Mucosa of descending colon (tissue), 3 donors: ENCODE results near the gene GSG1L. TPM values are rescaled to one million over a fixed set of nuclear protein-coding genes. Genes with fewer than 3 reads are reported as not detected.

Experiments
- ATAC-seq: fragments of 200-7000 bp; cut with Tn5 transposase; one replicate; pipeline ENCODE4 v1.9.1; 2020; ENCODE audit warnings: mild to moderate bottlenecking, moderate library complexity
- DNase-seq, 3 donors: peaks; one replicate each; pipeline ENCODE4 v3.0.0-alpha.2; 2020
- H3K36me3 ChIP-seq: fragments of 200-600 bp; one replicate; pipeline ENCODE4 v1.8.0; 2021; ENCODE audit warnings: low read depth, mild to moderate bottlenecking
- H3K4me1 ChIP-seq: fragments of 200-600 bp; one replicate; pipeline ENCODE4 v1.8.0; 2021; ENCODE audit warnings: low read depth, mild to moderate bottlenecking
- H3K4me3 ChIP-seq: fragments of 200-600 bp; one replicate; pipeline ENCODE4 v1.8.0; 2021; ENCODE audit warnings: mild to moderate bottlenecking
- H3K9me3 ChIP-seq: fragments of 200-600 bp; one replicate; pipeline ENCODE4 v1.8.0; 2021; ENCODE audit warnings: mild to moderate bottlenecking
- CTCF ChIP-seq: fragments of 200-600 bp; IDR thresholded peaks from one replicate; pipeline ENCODE4 v1.8.0; 2022; ENCODE audit warnings: antibody characterized with exemption, mild to moderate bottlenecking
- intact Hi-C, 2 donors: fragments of 100-400 bp; cut with DNase I in 1 of 2; cut with micrococcal nuclease in 1 of 2; formaldehyde crosslinking; loops; one replicate each; pipeline versions ENCODE4 v1.11.0 to v1.11.1; 2022; cut with DNase I, micrococcal nuclease
- total RNA-seq, 3 donors: library from RNA; stranded (reverse); fragmentation: NEBNext Ultra II Directional in 2 of 3; extraction: Animal tissue kit (Norgen Biotek cat#: 25700) in 2 of 3; gene quantifications; one replicate each; pipeline versions ENCODE4 v1.2.1 to v1.2.4, GENCODE V29; 2021 to 2023
- donor health status: DM: no; HTN: no; CAD: no; lungs with moderate emphysema.
- donor health status: DM: no; HTN: no; CAD: no.
- donor health status: DM: no; HTN: yes; CAD: no.

Gene GSG1L
- total RNA-seq, 3 donors from 2014 or later: 0.46 to 1.2 TPM; not detected in 1

GRCh38 chr16:28086186-28087139, 22.9 kb upstream of the GSG1L start:
- Histone ChIP-seq H3K36me3 (no peaks in the 10 kb centered on the region), H3K4me1 (peaks cover 5% of the 10 kb centered on the region), H3K4me3 (no peak overlapping the region), H3K9me3 (no peaks in the 10 kb centered on the region)
- intact Hi-C loops: no loop called here
- DNase-seq: no peak
- no peak for TF ChIP-seq CTCF
- ATAC-seq: no peak

- no peak for TF ChIP-seq CTCF
- Histone ChIP-seq H3K36me3 (no peaks in the 10 kb centered on the region), H3K4me1 (peaks cover 5% of the 10 kb centered on the region), H3K4me3 (no peak overlapping the region), H3K9me3 (no peaks in the 10 kb centered on the region)
- DNase-seq: no peak
- ATAC-seq: no peak
- intact Hi-C loops: no loop called here
These were observed 22.1 kb upstream of the GSG1L start for GRCh38 chr16:28085389-28086171.

- peaks cover 5% of the 10 kb centered on the region for H3K4me1 ChIP-seq
- intact Hi-C loops: no loop called here
- H3K4me3 ChIP-seq: no peak overlapping the region
- DNase-seq: no peak
- no peaks in the 10 kb centered on the region for H3K36me3 ChIP-seq
- no peak for ATAC-seq
- no peak for TF ChIP-seq CTCF
- H3K9me3 ChIP-seq: no peaks in the 10 kb centered on the region
These were observed 20.7 kb upstream of the GSG1L start for GRCh38 chr16:28084209-28084608.

GRCh38 chr16:28082624-28083023, 19.1 kb upstream of the GSG1L start:
- H3K9me3 ChIP-seq: no peaks in the 10 kb centered on the region
- H3K4me1 ChIP-seq: peaks cover 5% of the 10 kb centered on the region
- TF ChIP-seq CTCF: no peak
- peak in 1 of 3 donors; percentile 33 for DNase-seq
- intact Hi-C loops: no loop called here
- H3K4me3 ChIP-seq: no peak overlapping the region
- H3K36me3 ChIP-seq: no peaks in the 10 kb centered on the region
- ATAC-seq: peak; percentile 36

GRCh38 chr16:28081391-28081968, 18.0 kb upstream of the GSG1L start:
- no peaks in the 10 kb centered on the region for H3K36me3 ChIP-seq
- no peaks in the 10 kb centered on the region for H3K9me3 ChIP-seq
- ATAC-seq (no peak), DNase-seq (no peak)
- TF ChIP-seq CTCF: no peak
- H3K4me1 ChIP-seq: peaks cover 5% of the 10 kb centered on the region
- intact Hi-C loops: no loop called here
- no peak overlapping the region for H3K4me3 ChIP-seq
